Upper lobe of left lung (tissue), 6 donors: ENCODE measurements around the gene PDYN. TPM values are rescaled to one million over a fixed set of nuclear protein-coding genes. Genes with fewer than 3 reads are reported as not detected.

ENCODE experiments used
- ATAC-seq, 2 donors: fragments of 200-7000 bp; cut with Tn5 transposase; one replicate each; pipeline ENCODE4 v1.9.1; 2022; ENCODE audit warnings: mild to moderate bottlenecking in 2 of 2, moderate library complexity in 2 of 2; ENCODE audit not compliant: low FRiP score in 2 of 2
- DNase-seq, 2 donors: peaks; one replicate each; pipeline ENCODE4 v3.0.0-alpha.2; 2019 to 2020
- H3K27ac ChIP-seq, 4 donors: fragments of 200-600 bp; sonication (generic); one replicate each; pipeline ENCODE4 v1.5.1; 2016 to 2019
- H3K27me3 ChIP-seq, 4 donors: fragments of 200-600 bp; sonication (generic); one replicate each; pipeline ENCODE4 v1.5.1; 2017 to 2019
- H3K36me3 ChIP-seq, 4 donors: fragments of 200-600 bp; sonication (generic); one replicate each; pipeline ENCODE4 v1.5.1; 2016 to 2019
- H3K4me1 ChIP-seq, 4 donors: fragments of 200-600 bp; sonication (generic); one replicate each; pipeline ENCODE4 v1.5.1; 2018 to 2019
- H3K4me3 ChIP-seq, 4 donors: fragments of 200-600 bp; sonication (generic); one replicate each; pipeline ENCODE4 v1.5.1; 2017 to 2019; ENCODE audit warnings: mild to moderate bottlenecking in 2 of 4, moderate library complexity in 1 of 4
- H3K9me3 ChIP-seq, 4 donors: fragments of 200-600 bp; sonication (generic); one replicate each; pipeline ENCODE4 v1.5.1; 2018 to 2019
- CTCF ChIP-seq, 6 experiments: fragments of 450-650 bp in 4 of 6; fragments of 200-600 bp in 2 of 6; sonication (generic) in 2 of 6; IDR thresholded peaks; one replicate each; pipeline ENCODE4 v1.5.1; 2016 to 2019; ENCODE audit warnings: antibody characterized with exemption in 6 of 6
- EP300 ChIP-seq, 4 donors: sonication (generic); formaldehyde crosslinking; IDR thresholded peaks; one replicate each; pipeline ENCODE4 v1.5.1; 2017; ENCODE audit warnings: antibody characterized with exemption in 4 of 4, control low read depth in 2 of 4
- POLR2A ChIP-seq, 4 donors: fragments of 450-650 bp; IDR thresholded peaks; one replicate each; pipeline ENCODE4 v1.5.1; 2016 to 2017; ENCODE audit warnings: antibody characterized with exemption in 4 of 4, mild to moderate bottlenecking in 2 of 4
- POLR2AphosphoS5 ChIP-seq, 2 donors: sonication (generic); formaldehyde crosslinking; IDR thresholded peaks; one replicate each; pipeline ENCODE4 v1.5.1; 2017; ENCODE audit warnings: antibody characterized with exemption in 2 of 2
- WGBS, 2 donors: methylation state at CpG; one replicate each; pipeline ENCODE4 v1.1.5; 2017 to 2018; 5-methylcytosine and 5-hydroxymethylcytosine counted together
- total RNA-seq, 6 donors: library from RNA; depleted of rRNA in 4 of 6; stranded (reverse); fragments of >200 nt in 4 of 6; gene quantifications; one replicate each; pipeline versions ENCODE4 v1.1.0 to v1.2.1, GENCODE V29; 2016 to 2021
- donor health status: DM: no; HTN: no; CAD: no; lungs with moderate emphysema.
- donor health status: DM: no; HTN: yes; CAD: no; lungs with severe emphysema.

Gene PDYN
- total RNA-seq, 6 donors from 2014 or later = not detected

GRCh38 chr20:2032168-2032567 is 38.3 kb upstream of the PDYN start:
- no peak for TF ChIP-seq POLR2AphosphoS5 (IDR thresholded peaks at IDR 0.05)
- no peak for TF ChIP-seq POLR2A (IDR thresholded peaks at IDR 0.05)
- no peak for TF ChIP-seq EP300 (IDR thresholded peaks at IDR 0.05)
- TF ChIP-seq CTCF (IDR thresholded peaks at IDR 0.05) = no peak
- 35 to 40% methylated on average over 5 of the region's 5 CpGs for WGBS, 2 donors
- ATAC-seq = no peak
- H3K27me3 ChIP-seq = no peaks in the 10 kb centered on the region
- H3K27ac ChIP-seq = no peak overlapping the region
- no peak for DNase-seq
- no peaks in the 10 kb centered on the region for H3K4me1 ChIP-seq
- H3K9me3 ChIP-seq = peaks cover 0 to 4% (median 1%) of the 10 kb centered on the region in 4 donors
- H3K4me3 ChIP-seq = no peak overlapping the region
- H3K36me3 ChIP-seq = no peaks in the 10 kb centered on the region

GRCh38 chr20:2026514-2026913 is 32.7 kb upstream of the PDYN start:
- Histone ChIP-seq H3K4me1 (no peaks in the 10 kb centered on the region), H3K9me3 (peaks cover 0 to 17% (median 14%) of the 10 kb centered on the region in 4 donors), H3K4me3 (no peak overlapping the region), H3K27ac (no peak overlapping the region), H3K27me3 (no peaks in the 10 kb centered on the region), H3K36me3 (no peaks in the 10 kb centered on the region)
- 85 to 95% methylated on average over 4 of the region's 4 CpGs for WGBS, 2 donors
- ATAC-seq = no peak
- TF ChIP-seq POLR2A (IDR thresholded peaks at IDR 0.05) (no peak), POLR2AphosphoS5 (IDR thresholded peaks at IDR 0.05) (no peak), EP300 (IDR thresholded peaks at IDR 0.05) (no peak), CTCF (IDR thresholded peaks at IDR 0.05) (no peak)
- DNase-seq = no peak

GRCh38 chr20:2026004-2026403 is 32.1 kb upstream of the PDYN start:
- TF ChIP-seq POLR2A (IDR thresholded peaks at IDR 0.05) (no peak), POLR2AphosphoS5 (IDR thresholded peaks at IDR 0.05) (no peak), EP300 (IDR thresholded peaks at IDR 0.05) (no peak), CTCF (IDR thresholded peaks at IDR 0.05) (no peak)
- H3K4me3 ChIP-seq = no peak overlapping the region
- H3K9me3 ChIP-seq = peaks cover 0 to 17% (median 14%) of the 10 kb centered on the region in 4 donors
- H3K27ac ChIP-seq = no peak overlapping the region
- ATAC-seq (no peak), DNase-seq (peak in 1 of 2 donors; percentile 62)
- no peaks in the 10 kb centered on the region for H3K27me3 ChIP-seq
- no peaks in the 10 kb centered on the region for H3K4me1 ChIP-seq
- 74 to 83% methylated on average over 3 to 9 of the region's 9 CpGs for WGBS, 2 donors
- no peaks in the 10 kb centered on the region for H3K36me3 ChIP-seq

- 28 to 31% methylated on average over 4 of the region's 4 CpGs for WGBS, 2 donors
- Histone ChIP-seq H3K36me3 (no peaks in the 10 kb centered on the region), H3K27ac (no peak overlapping the region), H3K27me3 (no peaks in the 10 kb centered on the region), H3K4me3 (no peak overlapping the region), H3K4me1 (no peaks in the 10 kb centered on the region), H3K9me3 (peaks cover 0 to 17% (median 14%) of the 10 kb centered on the region in 4 donors)
- no peak for TF ChIP-seq POLR2AphosphoS5 (IDR thresholded peaks at IDR 0.05)
- TF ChIP-seq CTCF (IDR thresholded peaks at IDR 0.05) = no peak
- no peak for TF ChIP-seq POLR2A (IDR thresholded peaks at IDR 0.05)
- DNase-seq = no peak
- no peak for ATAC-seq
Measured at GRCh38 chr20:2023151-2023550, 29.3 kb upstream of the PDYN start.

- TF ChIP-seq POLR2A (IDR thresholded peaks at IDR 0.05) (no peak), CTCF (IDR thresholded peaks at IDR 0.05) (no peak), EP300 (IDR thresholded peaks at IDR 0.05) (no peak), POLR2AphosphoS5 (IDR thresholded peaks at IDR 0.05) (no peak)
- Histone ChIP-seq H3K4me1 (no peaks in the 10 kb centered on the region), H3K36me3 (no peaks in the 10 kb centered on the region), H3K9me3 (peaks cover 0 to 14% (median 13%) of the 10 kb centered on the region in 4 donors), H3K27ac (no peak overlapping the region), H3K27me3 (peaks cover 0 to 5% (median 0%) of the 10 kb centered on the region in 4 donors), H3K4me3 (no peak overlapping the region)
- ATAC-seq (no peak), DNase-seq (no peak)
- WGBS, 2 donors = 63 to 79% methylated on average over 3 of the region's 3 CpGs
Measured at GRCh38 chr20:2022163-2022562, 28.3 kb upstream of the PDYN start.
